Muscle of leg (tissue), 11 donors: Measurements from ENCODE around the gene SIPA1L3. TPM values are rescaled to one million over a fixed set of nuclear protein-coding genes. Genes with fewer than 3 reads are reported as not detected.

Experiments used
- DNase-seq: peaks from one replicate; pipeline ENCODE4 v3.0.0; 2013
- H3K27ac ChIP-seq: one replicate; pipeline ENCODE4 v1.5.1; 2013; ENCODE audit warnings: mild to moderate bottlenecking, low read length, control low read depth
- H3K27me3 ChIP-seq: one replicate; pipeline ENCODE4 v1.6.1; 2013; ENCODE audit warnings: low read length; ENCODE audit not compliant: control insufficient read depth, insufficient read depth
- H3K36me3 ChIP-seq: one replicate; pipeline ENCODE4 v1.6.1; 2013; ENCODE audit warnings: low read length; ENCODE audit not compliant: control insufficient read depth, insufficient read depth
- H3K4me1 ChIP-seq: one replicate; pipeline ENCODE4 v1.6.1; 2013; ENCODE audit warnings: low read length; ENCODE audit not compliant: control insufficient read depth, insufficient read depth
- H3K4me3 ChIP-seq: one replicate; pipeline ENCODE4 v1.5.1; 2013; ENCODE audit warnings: low read length, control low read depth
- H3K9me3 ChIP-seq: replicated peaks from 2 replicates; pipeline ENCODE4 v1.6.1; 2013; ENCODE audit warnings: low read depth, low read length; ENCODE audit not compliant: control insufficient read depth
- WGBS: methylation state at CpG from one replicate; pipeline ENCODE4 v1.1.5; 2013; ENCODE audit warnings: missing lambda C conversion rate; ENCODE audit not compliant: insufficient coverage; 5-methylcytosine and 5-hydroxymethylcytosine counted together
- polyA plus RNA-seq, 8 donors: library from polyadenylated mRNA; unstranded; fragments of 120-200 nt; gene quantifications; one replicate each; pipeline versions ENCODE4 v1.2.1 to v1.2.3, GENCODE V29; 2013; ENCODE audit warnings: inconsistent platforms in 1 of 8, low replicate concordance in 1 of 8; ENCODE audit not compliant: insufficient read length in 8 of 8, insufficient read depth in 1 of 8
- total RNA-seq: library from RNA; stranded (reverse); fragments of 120-200 nt; gene quantifications from one replicate; pipeline ENCODE4 v1.2.4, GENCODE V29; 2013

Gene SIPA1L3
- total and polyA plus RNA-seq, 9 donors: 6.8 to 13.8 (median 9.1) TPM

DNA sequence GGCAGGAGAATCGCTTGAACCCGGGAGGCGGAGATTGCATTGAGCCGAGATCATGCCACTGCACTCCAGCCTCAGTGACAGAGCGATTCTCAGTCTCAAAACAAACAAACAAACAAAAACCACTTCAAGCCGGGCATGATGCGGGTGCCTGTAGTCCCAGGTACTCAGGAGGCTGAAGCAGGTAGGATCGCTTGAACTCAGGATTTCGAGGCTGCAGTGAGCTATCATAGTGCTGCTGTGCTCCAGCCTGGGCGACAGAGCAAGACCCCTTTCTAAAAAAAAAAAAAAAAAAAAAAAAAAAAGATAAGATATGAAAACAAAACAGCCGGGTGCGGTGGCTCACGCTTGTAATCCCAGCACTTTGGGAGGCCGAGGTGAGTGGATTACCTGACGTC is 336.3 kb downstream of the SIPA1L3 start:
- no peak overlapping the region for H3K4me3 ChIP-seq
- DNase-seq: no peak
- no peaks in the 10 kb centered on the region for H3K27me3 ChIP-seq
- no peaks in the 10 kb centered on the region for H3K36me3 ChIP-seq
- no peak overlapping the region for H3K27ac ChIP-seq
- WGBS: 86% methylated on average over 9 of the region's 15 CpGs
- H3K9me3 ChIP-seq: no peaks in the 10 kb centered on the region
- H3K4me1 ChIP-seq: peaks cover 7% of the 10 kb centered on the region

DNA sequence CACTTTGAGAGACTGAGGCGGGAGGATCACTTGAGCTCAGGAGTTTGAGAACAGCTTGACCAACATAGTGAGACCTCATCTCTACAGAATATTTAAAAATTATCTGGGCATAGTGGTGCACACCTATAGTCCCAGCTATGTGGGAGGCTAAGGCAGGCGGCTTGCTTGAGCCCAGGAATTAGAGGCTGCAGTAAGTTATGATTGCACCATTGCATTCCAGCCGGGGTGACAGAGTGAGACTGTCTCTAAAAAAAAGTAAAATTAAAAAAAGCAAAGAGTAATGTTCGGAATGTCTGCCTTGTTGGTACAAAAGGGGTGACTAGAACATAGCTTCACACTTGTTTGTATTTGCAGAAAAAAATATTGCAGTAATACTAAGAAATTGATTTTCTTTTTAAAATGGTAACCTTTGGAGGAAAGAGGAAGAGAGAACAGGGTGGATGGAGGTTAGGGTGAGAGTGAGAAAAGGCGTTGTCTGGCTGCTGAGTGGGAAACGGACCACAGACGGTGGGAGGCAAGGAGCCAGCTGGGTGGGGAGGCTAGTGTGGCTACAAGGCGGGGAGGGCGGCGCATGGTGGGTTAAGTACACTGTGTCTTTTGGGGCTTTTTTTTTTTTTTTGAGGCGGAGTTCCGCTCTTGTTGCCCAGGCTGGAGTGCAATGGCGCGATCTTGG is 339.0 kb downstream of the SIPA1L3 start:
- no peak for DNase-seq
- Histone ChIP-seq H3K36me3 (peaks cover 2% of the 10 kb centered on the region), H3K9me3 (no peaks in the 10 kb centered on the region), H3K4me3 (no peak overlapping the region), H3K27ac (no peak overlapping the region), H3K27me3 (no peaks in the 10 kb centered on the region), H3K4me1 (peaks cover 13% of the 10 kb centered on the region)
- 31% methylated on average over 5 of the region's 14 CpGs for WGBS

DNA sequence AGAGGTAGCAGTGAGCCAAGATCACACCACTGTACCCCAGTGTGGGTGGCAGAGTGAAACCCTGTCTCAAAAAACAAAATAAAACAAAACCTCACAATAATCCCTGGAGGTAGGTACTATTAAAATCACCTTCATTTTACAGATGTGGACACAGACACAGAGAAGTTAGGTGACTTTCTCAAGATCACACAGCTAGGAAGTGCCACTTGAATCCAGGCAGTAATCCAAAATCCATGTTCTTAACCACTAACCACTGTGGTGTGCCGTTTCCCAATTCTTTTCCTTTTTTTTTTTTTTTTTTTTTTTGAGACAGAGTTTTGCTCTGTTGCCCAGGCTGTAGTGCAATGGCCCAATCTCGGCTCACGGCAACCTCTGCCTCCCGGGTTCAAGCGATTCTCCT is 340.1 kb downstream of the SIPA1L3 start:
- H3K9me3 ChIP-seq: no peaks in the 10 kb centered on the region
- peaks cover 25% of the 10 kb centered on the region for H3K4me1 ChIP-seq
- WGBS: 100% methylated on average over 2 of the region's 5 CpGs
- H3K27me3 ChIP-seq: no peaks in the 10 kb centered on the region
- H3K36me3 ChIP-seq: peaks cover 2% of the 10 kb centered on the region
- no peak for DNase-seq
- no peak overlapping the region for H3K4me3 ChIP-seq
- H3K27ac ChIP-seq: no peak overlapping the region

DNA sequence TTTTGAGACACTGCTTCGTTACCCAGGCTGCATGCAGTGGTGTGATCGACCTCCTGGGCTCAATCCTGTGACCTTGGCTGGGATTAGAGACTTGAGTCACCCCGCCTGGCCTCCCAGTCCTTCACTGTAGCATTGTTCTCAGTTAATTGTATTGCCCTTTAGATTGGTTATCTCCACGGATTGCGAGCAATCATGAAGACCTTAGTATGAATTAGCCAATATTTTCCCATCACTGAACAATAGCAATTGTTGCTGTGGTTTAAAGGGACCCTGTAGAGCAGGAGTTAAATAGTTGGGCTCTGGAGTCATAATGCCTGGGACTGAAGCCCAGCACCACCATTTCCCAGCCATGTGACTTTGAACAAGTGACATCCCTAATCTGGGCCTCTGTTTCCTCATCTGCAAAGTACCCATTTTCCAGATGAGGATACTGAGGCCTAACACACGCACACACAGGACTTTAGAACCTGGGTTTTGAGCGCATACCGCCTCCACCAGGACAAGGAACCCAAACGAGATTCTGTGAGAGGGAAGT is 340.8 kb downstream of the SIPA1L3 start:
- Histone ChIP-seq H3K27ac (no peak overlapping the region), H3K4me3 (no peak overlapping the region), H3K36me3 (peaks cover 2% of the 10 kb centered on the region), H3K9me3 (no peaks in the 10 kb centered on the region), H3K27me3 (no peaks in the 10 kb centered on the region), H3K4me1 (peaks cover 31% of the 10 kb centered on the region)
- DNase-seq: peak; percentile 35
- 90% methylated on average over 6 of the region's 9 CpGs for WGBS

DNA sequence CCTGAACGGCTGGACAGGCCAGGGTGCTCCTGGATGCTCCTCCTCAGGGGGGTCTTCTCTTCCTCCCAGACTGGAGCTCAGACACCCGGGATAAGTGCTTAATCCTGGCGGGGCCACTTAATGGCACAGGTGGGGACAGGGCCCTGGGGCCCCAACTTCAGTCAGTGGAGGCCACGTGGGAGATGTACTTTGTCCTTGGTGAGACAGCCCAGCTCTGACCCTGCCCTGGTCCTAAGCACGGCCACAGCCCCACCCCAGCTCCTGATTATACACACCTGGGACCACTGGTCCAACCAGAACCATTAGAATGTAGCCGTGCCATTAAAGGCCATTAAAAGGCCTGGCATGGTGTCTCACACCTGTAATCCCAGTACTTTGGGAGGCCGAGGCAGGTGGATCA is 341.4 kb downstream of the SIPA1L3 start:
- 69% methylated on average over 7 of the region's 7 CpGs for WGBS
- no peak for DNase-seq
- Histone ChIP-seq H3K9me3 (no peaks in the 10 kb centered on the region), H3K27ac (no peak overlapping the region), H3K36me3 (peaks cover 2% of the 10 kb centered on the region), H3K27me3 (no peaks in the 10 kb centered on the region), H3K4me3 (no peak overlapping the region), H3K4me1 (peaks cover 38% of the 10 kb centered on the region)

DNA sequence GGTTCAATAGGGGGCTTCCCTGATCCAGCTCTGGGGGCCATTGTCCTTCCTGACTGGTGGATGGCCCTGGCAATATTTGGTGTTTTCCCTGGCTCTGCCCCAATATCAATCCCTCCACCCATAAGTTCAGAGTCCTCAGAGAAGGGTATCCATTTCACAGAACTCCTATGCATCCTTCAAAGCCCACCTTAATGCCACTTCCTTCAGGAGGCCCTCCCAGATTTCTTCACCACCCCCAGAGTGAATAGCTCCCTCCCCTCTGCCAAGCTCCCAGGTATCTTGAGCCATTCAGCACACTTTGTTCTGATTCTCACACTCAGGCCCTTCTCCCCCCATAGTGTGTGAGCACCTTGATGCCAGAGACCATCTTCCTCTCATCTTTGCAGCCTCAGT is 343.4 kb downstream of the SIPA1L3 start:
- no peak for DNase-seq
- peaks cover 45% of the 10 kb centered on the region for H3K4me1 ChIP-seq
- H3K9me3 ChIP-seq: no peaks in the 10 kb centered on the region
- peaks cover 2% of the 10 kb centered on the region for H3K36me3 ChIP-seq
- H3K4me3 ChIP-seq: no peak overlapping the region
- H3K27ac ChIP-seq: peak overlapping the region; percentile 90
- no peaks in the 10 kb centered on the region for H3K27me3 ChIP-seq

DNA sequence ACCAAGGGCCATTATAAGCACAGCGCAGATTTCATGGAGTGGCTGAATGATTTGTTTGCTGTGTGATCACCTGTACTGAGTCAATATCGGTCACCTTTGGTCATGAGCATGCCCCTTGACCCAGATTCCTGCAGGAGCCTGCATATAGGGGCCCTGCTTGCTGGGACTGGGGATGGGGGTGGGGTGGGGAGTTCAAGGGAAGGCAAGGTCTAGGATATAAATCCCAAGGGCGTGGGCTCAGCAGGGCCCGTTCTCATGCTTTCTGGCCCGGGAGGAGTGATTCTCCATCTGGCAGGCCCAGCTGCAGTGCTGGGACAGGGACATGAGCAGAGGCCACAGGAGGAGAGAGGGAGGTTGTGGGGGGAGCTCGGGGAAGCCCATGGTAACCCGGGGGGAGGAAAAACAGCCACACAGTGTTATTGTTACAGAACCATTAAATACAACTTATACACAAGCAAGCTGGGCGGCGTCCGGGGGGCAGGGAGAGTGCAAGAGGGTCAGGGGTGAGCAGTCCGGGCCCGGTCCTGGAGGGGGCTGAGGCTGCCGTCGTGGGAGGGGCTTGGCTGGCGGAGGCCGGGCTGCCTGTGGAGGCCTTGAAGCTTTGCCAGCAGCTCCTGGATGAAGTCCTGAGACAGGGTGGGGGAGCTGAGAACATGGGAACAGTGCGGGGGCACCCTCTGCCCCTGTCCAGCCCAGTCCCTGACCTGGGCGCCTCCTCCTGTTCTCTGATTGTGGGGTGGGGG is 344.0 kb downstream of the SIPA1L3 start:
- Histone ChIP-seq H3K9me3 (no peaks in the 10 kb centered on the region), H3K27me3 (no peaks in the 10 kb centered on the region), H3K36me3 (peaks cover 2% of the 10 kb centered on the region), H3K4me3 (no peak overlapping the region), H3K4me1 (peaks cover 50% of the 10 kb centered on the region), H3K27ac (peak overlapping the region; percentile 90)
- DNase-seq: peak; percentile 91
- WGBS: 10% methylated on average over 10 of the region's 18 CpGs

DNA sequence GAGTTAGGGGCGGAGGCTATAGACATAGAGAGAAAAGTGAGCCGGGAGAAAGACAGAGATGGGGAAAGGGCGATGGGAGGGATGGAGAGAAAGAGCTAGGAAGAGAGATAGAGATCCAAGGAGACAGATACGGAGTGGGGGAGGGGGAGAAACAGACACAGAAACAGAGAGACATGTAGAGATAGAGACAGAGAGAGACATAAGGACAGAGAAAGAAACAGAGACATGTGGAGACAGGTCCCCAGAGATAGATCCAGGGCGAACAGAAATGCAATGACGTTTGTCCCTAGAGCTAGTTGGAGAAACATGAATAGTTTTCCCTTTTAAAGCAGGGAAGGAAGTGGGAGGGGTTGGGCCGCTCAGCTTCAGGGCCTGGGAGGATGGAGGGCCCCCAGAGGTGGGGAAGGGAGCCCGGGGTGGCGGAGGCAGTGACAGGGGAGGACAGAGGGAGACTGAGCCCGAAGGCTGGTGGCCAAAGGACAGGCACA is 344.6 kb downstream of the SIPA1L3 start:
- Histone ChIP-seq H3K27ac (peak overlapping the region; percentile 90), H3K4me1 (peaks cover 53% of the 10 kb centered on the region), H3K36me3 (peaks cover 2% of the 10 kb centered on the region), H3K4me3 (no peak overlapping the region), H3K9me3 (no peaks in the 10 kb centered on the region), H3K27me3 (no peaks in the 10 kb centered on the region)
- DNase-seq: peak; percentile 88
- WGBS: 6% methylated on average over 10 of the region's 10 CpGs

DNA sequence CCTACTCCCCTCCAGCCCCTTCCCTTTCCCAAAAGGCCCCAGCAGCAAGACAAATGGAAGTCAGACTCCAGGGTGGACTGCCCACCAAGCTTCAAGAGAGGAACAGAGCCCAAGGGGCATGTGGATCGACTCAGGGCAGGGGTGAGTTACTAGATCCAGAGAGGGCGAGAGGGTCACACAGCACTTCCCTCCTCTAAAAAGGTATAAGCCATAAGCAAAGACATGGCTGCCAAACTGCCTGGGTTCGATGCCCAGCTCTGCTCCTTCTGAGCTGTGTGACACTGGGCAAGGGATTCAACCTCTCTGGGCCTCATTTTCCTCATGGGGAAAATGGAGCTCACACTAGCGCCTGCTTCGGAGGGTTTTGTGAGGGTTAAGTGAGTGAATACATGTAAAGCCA is 345.4 kb downstream of the SIPA1L3 start:
- H3K27ac ChIP-seq: peak overlapping the region; percentile 90
- no peak overlapping the region for H3K4me3 ChIP-seq
- H3K36me3 ChIP-seq: peaks cover 2% of the 10 kb centered on the region
- no peaks in the 10 kb centered on the region for H3K27me3 ChIP-seq
- H3K9me3 ChIP-seq: no peaks in the 10 kb centered on the region
- H3K4me1 ChIP-seq: peaks cover 54% of the 10 kb centered on the region
- 90% methylated on average over 2 of the region's 5 CpGs for WGBS
- no peak for DNase-seq

DNA sequence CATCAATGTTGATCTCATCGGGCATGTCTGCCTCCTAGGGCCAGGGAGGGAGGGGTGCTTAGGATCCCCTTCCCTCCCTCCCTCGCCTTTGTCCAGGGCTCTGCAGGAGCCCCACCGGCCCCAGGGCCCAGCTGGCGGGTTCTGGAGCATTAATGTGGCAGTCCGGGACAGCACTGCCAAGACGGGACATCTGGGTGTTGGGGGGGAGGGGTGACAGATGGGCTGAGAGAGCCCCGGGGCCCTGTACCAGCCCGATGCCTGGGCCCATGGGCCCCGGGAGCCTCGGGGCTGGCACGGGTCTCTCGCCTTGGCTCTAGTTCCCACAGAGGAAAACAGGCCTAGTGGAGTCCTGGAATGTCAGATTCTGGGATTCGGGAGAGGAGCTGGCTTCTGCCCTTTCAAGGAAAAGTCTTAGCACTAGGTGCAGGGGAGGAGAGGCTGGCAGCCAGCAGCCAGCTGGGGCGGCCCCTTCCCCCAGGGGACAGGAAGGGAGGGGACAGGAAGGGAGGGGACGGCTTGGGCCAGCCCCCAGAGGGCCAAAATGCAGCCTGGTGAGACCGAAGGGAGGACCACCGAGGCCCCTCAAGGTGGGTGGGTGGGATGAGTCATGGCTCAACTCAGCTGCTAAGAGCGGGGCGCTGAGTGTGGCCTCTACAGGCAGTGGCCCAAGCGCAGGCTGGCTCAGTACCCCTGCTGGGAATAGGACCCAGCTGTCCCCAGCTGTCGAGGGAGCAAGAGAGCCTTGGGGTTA is 346.1 kb downstream of the SIPA1L3 start:
- H3K9me3 ChIP-seq: no peaks in the 10 kb centered on the region
- no peaks in the 10 kb centered on the region for H3K27me3 ChIP-seq
- H3K27ac ChIP-seq: peak overlapping the region; percentile 90
- H3K36me3 ChIP-seq: peaks cover 2% of the 10 kb centered on the region
- 27% methylated on average over 17 of the region's 21 CpGs for WGBS
- peaks cover 54% of the 10 kb centered on the region for H3K4me1 ChIP-seq
- H3K4me3 ChIP-seq: no peak overlapping the region
- peak; percentile 68 for DNase-seq
